K562 (cell line): ENCODE data around the gene SHISA2.

Source experiments
- EZH2 ChIP-seq: IDR thresholded peaks from 2 replicates; pipeline ENCODE4 v1.6.1; 2012; ENCODE audit warnings: low read depth, mild to moderate bottlenecking, inconsistent platforms, low read length, borderline replicate concordance
- LEF1 ChIP-seq: fragments of 450-650 bp; IDR thresholded peaks from 2 replicates; pipeline ENCODE4 v1.6.1; 2016; ENCODE audit warnings: mild to moderate bottlenecking
- RBM22 ChIP-seq: fragments of 200-400 bp; formaldehyde crosslinking; IDR thresholded peaks from 2 replicates; pipeline ENCODE4 v1.6.1; 2018; ENCODE audit warnings: low read length, low read depth; ENCODE audit not compliant: poor library complexity, severe bottlenecking
- ZNF239 ChIP-seq: fragments of 250-450 bp; sonication (Bioruptor Pico); IDR thresholded peaks from 2 replicates; pipeline ENCODE4 v1.4.0; 2020; ENCODE audit warnings: mild to moderate bottlenecking
- TF ChIP-seq, protein P1 (sequence below): sonication (generic); formaldehyde crosslinking; IDR thresholded peaks from 2 replicates; pipeline ENCODE4 v1.8.0; 2023; ENCODE audit warnings: mild to moderate bottlenecking, missing genetic modification reagents

DNA sequence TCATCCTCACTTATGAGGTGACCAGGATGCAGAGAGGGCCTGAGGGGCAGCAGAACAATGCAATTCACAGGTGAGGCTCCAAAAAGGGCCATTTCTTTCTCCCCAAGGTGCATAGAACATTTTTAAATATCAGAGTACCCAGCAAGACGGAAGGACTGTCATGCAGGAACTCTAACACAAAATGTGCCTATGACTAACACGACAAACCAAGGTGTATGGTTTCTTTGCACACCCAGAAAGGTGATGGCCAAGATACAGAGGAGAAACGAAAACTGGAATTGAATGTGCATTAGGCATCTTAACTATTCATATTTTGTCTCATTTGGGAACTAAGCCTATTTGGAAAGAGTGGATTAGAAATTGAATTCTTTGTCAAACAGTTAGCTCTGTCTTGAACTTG lies 29.9 kb downstream of the SHISA2 start:
- TF ChIP-seq RBM22 (no peak), LEF1 (no peak), ZNF239 (CRISPR knock-in tag) (no peak), EZH2 (no peak)
- TF ChIP-seq, protein P1, sequence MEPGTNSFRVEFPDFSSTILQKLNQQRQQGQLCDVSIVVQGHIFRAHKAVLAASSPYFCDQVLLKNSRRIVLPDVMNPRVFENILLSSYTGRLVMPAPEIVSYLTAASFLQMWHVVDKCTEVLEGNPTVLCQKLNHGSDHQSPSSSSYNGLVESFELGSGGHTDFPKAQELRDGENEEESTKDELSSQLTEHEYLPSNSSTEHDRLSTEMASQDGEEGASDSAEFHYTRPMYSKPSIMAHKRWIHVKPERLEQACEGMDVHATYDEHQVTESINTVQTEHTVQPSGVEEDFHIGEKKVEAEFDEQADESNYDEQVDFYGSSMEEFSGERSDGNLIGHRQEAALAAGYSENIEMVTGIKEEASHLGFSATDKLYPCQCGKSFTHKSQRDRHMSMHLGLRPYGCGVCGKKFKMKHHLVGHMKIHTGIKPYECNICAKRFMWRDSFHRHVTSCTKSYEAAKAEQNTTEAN (CRISPR knock-in tag): no peak
